Gastrocnemius medialis (tissue), 4 donors: ENCODE data around the gene XPNPEP1. TPM values are rescaled to one million over a fixed set of nuclear protein-coding genes. Genes with fewer than 3 reads are reported as not detected.

Experiments
- ATAC-seq, 2 donors: fragments of 150-250 bp; one replicate each; pipeline ENCODE4 v1.9.1; 2016
- DNase-seq, 2 donors: peaks; one replicate each; pipeline ENCODE4 v3.0.0-alpha.2; 2019
- H3K27ac ChIP-seq, 4 donors: fragments of 200-600 bp; sonication (generic); 1 replicate in 1 of 4; 2 replicates in 3 of 4; pipeline ENCODE4 v1.5.1; 2016 to 2018; ENCODE audit warnings: mild to moderate bottlenecking in 2 of 4, moderate library complexity in 1 of 4
- H3K27me3 ChIP-seq, 3 donors: fragments of 200-600 bp; sonication (generic) in 2 of 3; 1 replicate in 1 of 3; 2 replicates in 2 of 3; pipeline versions ENCODE4 v1.5.1 to v1.6.0; 2016 to 2019; ENCODE audit warnings: mild to moderate bottlenecking in 1 of 3, moderate library complexity in 1 of 3
- H3K36me3 ChIP-seq, 2 donors: fragments of 200-600 bp; sonication (generic) in 1 of 2; one replicate each; pipeline ENCODE4 v1.5.1; 2017 to 2018
- H3K4me1 ChIP-seq, 2 donors: fragments of 200-600 bp; sonication (generic) in 1 of 2; one replicate each; pipeline ENCODE4 v1.5.1; 2016 to 2017; ENCODE audit warnings: mild to moderate bottlenecking in 2 of 2
- H3K4me3 ChIP-seq, 4 donors: fragments of 200-600 bp; sonication (generic) in 3 of 4; 1 replicate in 1 of 4; 2 replicates in 3 of 4; pipeline ENCODE4 v1.5.1; 2016 to 2019; ENCODE audit warnings: mild to moderate bottlenecking in 2 of 4
- H3K9me3 ChIP-seq, 3 donors: fragments of 200-600 bp; sonication (generic) in 2 of 3; 1 replicate in 1 of 3; 2 replicates in 2 of 3; pipeline ENCODE4 v1.5.1; 2016 to 2019
- POLR2A ChIP-seq, 2 donors: fragments of 450-650 bp; IDR thresholded peaks; one replicate each; pipeline ENCODE4 v1.6.1; 2017; ENCODE audit warnings: antibody characterized with exemption in 2 of 2, mild to moderate bottlenecking in 2 of 2, moderate library complexity in 2 of 2
- in situ Hi-C, 4 donors: fragments of 200-750 bp; cut with MboI; loops; one replicate each; pipeline versions ENCODE4 v1.15.0 to v1.8.0; 2017; ENCODE audit warnings: low sequenced_read_pairs in 4 of 4
- intact Hi-C: fragments of 100-400 bp; cut with DNase I; formaldehyde crosslinking; loops from one replicate; pipeline ENCODE4 v1.15.1; 2023; ENCODE audit warnings: low total_unique reads
- total RNA-seq, 4 donors: library from RNA; depleted of rRNA; stranded (reverse); fragments of >200 nt; gene quantifications; one replicate each; pipeline versions ENCODE4 v1.1.0 to v1.2.3, GENCODE V29; 2016
- TF ChIP-seq, protein P1 (sequence below), 5 experiments: fragments of 450-650 bp in 3 of 5; fragments of 200-600 bp in 2 of 5; sonication (generic) in 2 of 5; IDR thresholded peaks in 4 of 5; conservative IDR thresholded peaks in 1 of 5; 1 replicate in 4 of 5; 2 replicates in 1 of 5; pipeline ENCODE4 v1.5.1; 2016 to 2019; ENCODE audit warnings: antibody characterized with exemption in 5 of 5, mild to moderate bottlenecking in 3 of 5, moderate library complexity in 3 of 5

Gene XPNPEP1
- total RNA-seq, 4 donors from 2014 or later, result 39.9 to 72.3 (median 64.0) TPM

- TF ChIP-seq POLR2A (IDR thresholded peaks at IDR 0.05), result no peak
- TF ChIP-seq, protein P1, sequence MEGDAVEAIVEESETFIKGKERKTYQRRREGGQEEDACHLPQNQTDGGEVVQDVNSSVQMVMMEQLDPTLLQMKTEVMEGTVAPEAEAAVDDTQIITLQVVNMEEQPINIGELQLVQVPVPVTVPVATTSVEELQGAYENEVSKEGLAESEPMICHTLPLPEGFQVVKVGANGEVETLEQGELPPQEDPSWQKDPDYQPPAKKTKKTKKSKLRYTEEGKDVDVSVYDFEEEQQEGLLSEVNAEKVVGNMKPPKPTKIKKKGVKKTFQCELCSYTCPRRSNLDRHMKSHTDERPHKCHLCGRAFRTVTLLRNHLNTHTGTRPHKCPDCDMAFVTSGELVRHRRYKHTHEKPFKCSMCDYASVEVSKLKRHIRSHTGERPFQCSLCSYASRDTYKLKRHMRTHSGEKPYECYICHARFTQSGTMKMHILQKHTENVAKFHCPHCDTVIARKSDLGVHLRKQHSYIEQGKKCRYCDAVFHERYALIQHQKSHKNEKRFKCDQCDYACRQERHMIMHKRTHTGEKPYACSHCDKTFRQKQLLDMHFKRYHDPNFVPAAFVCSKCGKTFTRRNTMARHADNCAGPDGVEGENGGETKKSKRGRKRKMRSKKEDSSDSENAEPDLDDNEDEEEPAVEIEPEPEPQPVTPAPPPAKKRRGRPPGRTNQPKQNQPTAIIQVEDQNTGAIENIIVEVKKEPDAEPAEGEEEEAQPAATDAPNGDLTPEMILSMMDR (IDR thresholded peaks at IDR 0.05 in 4 of 5, conservative IDR thresholded peaks at IDR 0.05 in 1 of 5), result no peak
- no peaks in the 10 kb centered on the region for H3K9me3 ChIP-seq
- intact Hi-C loops, result no loop called here
- in situ Hi-C loops, result no loop called here
- no peaks in the 10 kb centered on the region for H3K4me1 ChIP-seq
- H3K36me3 ChIP-seq, result no peaks in the 10 kb centered on the region
- ATAC-seq, result no peak
- DNase-seq, result no peak
- H3K27ac ChIP-seq, result no peak overlapping the region
- no peaks in the 10 kb centered on the region for H3K27me3 ChIP-seq
- no peak overlapping the region for H3K4me3 ChIP-seq
Observed at GRCh38 chr10:109945473-109946177, 22.3 kb upstream of the XPNPEP1 start.

DNA sequence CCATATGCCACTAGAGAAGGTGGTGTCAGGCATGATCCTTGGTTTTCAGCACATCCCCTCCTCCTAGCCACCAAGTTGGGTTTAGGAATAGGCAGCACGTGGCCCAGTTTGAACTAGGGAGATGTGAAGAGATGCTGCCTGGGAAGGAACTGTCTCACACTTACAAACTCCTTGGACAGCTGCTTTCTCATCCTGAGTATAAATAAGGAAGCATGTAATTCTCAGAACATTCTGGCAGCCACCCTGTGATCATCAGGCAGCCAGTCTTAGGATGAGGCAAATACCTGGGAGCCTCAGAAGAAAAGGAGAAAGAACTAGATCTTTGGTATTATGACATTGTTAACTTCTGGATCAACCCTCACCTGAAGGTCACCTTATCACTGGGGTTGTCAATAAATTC lies 21.3 kb upstream of the XPNPEP1 start:
- Histone ChIP-seq H3K27me3 (no peaks in the 10 kb centered on the region), H3K4me3 (no peak overlapping the region), H3K27ac (no peak overlapping the region), H3K9me3 (no peaks in the 10 kb centered on the region), H3K36me3 (no peaks in the 10 kb centered on the region), H3K4me1 (no peaks in the 10 kb centered on the region)
- no peak for ATAC-seq
- TF ChIP-seq POLR2A (IDR thresholded peaks at IDR 0.05), result no peak
- TF ChIP-seq, protein P1 (IDR thresholded peaks at IDR 0.05 in 4 of 5, conservative IDR thresholded peaks at IDR 0.05 in 1 of 5), result no peak
- in situ Hi-C loops (no loop called here), intact Hi-C loops (no loop called here)
- no peak for DNase-seq

DNA sequence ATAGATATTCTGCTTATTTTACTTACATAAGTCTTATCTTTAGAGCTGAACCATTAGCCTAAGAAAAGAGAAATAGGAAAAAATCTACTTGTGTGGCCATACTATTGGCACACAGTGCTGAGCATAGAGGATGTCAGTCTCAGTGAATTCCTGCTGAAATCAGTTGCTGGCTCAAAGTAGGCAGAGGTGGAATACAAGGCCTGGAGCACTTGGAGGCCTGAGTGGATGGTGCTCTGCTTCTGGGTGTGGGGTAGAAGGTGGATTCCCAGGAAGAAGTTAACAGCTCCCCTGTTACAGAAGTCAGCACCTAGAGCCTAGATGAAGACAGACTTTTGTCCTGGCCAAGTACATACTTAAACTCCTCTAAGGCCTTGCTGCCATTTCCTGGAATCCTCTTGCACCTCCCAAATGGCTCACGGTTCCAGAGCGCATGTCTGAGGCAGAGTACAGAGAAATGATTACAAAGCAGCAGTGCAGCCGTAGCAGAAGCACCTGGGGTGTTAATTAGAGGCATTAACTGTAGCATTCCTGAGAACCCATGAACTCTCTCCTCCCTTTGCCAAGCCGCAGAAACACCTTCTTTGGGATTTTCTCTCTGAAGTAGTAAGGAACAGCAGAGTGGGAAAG lies 18.0 kb upstream of the XPNPEP1 start:
- Histone ChIP-seq H3K27ac (no peak overlapping the region), H3K4me1 (no peaks in the 10 kb centered on the region), H3K27me3 (no peaks in the 10 kb centered on the region), H3K36me3 (no peaks in the 10 kb centered on the region), H3K9me3 (no peaks in the 10 kb centered on the region), H3K4me3 (no peak overlapping the region)
- intact Hi-C loops, result no loop called here
- ATAC-seq, result no peak
- no peak for DNase-seq
- no peak for TF ChIP-seq POLR2A (IDR thresholded peaks at IDR 0.05)
- TF ChIP-seq, protein P1 (IDR thresholded peaks at IDR 0.05 in 4 of 5, conservative IDR thresholded peaks at IDR 0.05 in 1 of 5), result no peak
- in situ Hi-C loops, result no loop called here

DNA sequence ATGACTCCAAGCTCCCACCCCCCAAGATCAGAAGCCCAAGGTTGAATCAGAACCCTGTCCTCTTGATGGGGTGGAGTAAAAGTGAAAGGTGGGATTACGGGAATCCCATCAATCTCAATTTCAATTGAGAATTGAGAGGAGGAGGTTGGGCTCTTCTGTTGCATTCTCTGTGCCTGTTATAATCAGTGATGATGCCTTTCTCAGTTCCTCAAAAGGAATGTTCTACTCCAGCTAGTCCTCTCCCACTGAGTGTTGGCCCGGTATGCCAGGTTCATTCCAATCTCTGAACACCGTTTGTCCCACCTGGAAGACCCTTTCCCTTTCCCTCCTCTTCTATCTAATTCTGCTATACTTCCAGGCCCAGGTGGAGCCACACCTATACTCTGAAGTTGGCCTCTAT lies 17.2 kb upstream of the XPNPEP1 start:
- DNase-seq (no peak), ATAC-seq (no peak)
- Histone ChIP-seq H3K27me3 (no peaks in the 10 kb centered on the region), H3K27ac (no peak overlapping the region), H3K9me3 (no peaks in the 10 kb centered on the region), H3K4me1 (no peaks in the 10 kb centered on the region), H3K4me3 (no peak overlapping the region), H3K36me3 (no peaks in the 10 kb centered on the region)
- in situ Hi-C loops, result no loop called here
- TF ChIP-seq POLR2A (IDR thresholded peaks at IDR 0.05), result no peak
- TF ChIP-seq, protein P1 (IDR thresholded peaks at IDR 0.05 in 4 of 5, conservative IDR thresholded peaks at IDR 0.05 in 1 of 5), result no peak
- intact Hi-C loops, result no loop called here
